Endothelial cell of umbilical vein (primary cell): Measurements from ENCODE around the gene ATRIP.

Experiments
- TF ChIP-seq, protein P1 (sequence below), 2 donors: IDR thresholded peaks; 1 replicate in 1 of 2; 2 replicates in 1 of 2; pipeline ENCODE4 v1.5.1; 2011; ENCODE audit warnings: low read length in 2 of 2, mild to moderate bottlenecking in 2 of 2, moderate library complexity in 2 of 2, control low read depth in 1 of 2, inconsistent platforms in 1 of 2, low read depth in 1 of 2; ENCODE audit not compliant: insufficient read depth in 1 of 2; ENCODE audit errors: extremely low read depth in 1 of 2
- TF ChIP-seq, protein P2 (sequence below): IDR thresholded peaks from 2 replicates; pipeline ENCODE4 v1.6.1; 2011; ENCODE audit not compliant: insufficient read depth, insufficient read length

DNA sequence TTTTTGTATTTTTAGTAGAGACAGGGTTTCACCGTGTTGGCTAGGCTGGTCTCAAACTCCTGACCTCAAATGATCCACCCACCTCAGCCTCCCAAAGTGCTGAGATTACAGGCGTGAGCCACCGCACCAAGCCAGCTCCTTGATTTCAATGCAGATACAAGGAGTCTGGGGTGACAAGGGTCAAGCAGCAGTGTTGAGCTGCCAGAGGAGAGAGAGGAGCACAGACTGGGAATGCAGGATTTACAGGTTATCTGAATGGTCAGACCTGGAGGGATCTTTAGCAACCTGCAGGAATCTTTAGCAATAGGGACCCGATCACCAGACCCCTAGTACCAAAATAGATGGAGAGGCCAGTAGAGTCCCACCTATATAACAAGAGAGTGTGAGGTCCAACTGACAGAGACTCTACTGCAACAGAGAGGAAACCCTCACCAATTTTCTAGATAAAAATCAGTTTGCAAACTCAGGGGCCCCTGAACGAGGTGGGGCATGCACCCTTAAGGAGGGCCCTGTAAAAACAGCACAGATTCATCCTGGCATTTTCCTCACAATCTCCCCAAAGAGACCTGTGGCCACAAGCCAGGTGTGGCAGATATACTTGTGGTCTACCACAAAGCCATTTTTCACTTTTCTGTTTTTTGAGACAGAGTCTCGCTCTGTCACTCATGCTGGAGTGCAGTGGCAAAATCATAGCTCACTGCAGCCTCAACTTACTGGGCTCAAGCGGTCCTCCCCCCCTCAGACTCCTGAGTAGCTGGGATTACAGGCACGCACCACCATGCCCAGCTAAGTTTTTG is 68.1 kb downstream of the ATRIP start:
- TF ChIP-seq, protein P1, sequence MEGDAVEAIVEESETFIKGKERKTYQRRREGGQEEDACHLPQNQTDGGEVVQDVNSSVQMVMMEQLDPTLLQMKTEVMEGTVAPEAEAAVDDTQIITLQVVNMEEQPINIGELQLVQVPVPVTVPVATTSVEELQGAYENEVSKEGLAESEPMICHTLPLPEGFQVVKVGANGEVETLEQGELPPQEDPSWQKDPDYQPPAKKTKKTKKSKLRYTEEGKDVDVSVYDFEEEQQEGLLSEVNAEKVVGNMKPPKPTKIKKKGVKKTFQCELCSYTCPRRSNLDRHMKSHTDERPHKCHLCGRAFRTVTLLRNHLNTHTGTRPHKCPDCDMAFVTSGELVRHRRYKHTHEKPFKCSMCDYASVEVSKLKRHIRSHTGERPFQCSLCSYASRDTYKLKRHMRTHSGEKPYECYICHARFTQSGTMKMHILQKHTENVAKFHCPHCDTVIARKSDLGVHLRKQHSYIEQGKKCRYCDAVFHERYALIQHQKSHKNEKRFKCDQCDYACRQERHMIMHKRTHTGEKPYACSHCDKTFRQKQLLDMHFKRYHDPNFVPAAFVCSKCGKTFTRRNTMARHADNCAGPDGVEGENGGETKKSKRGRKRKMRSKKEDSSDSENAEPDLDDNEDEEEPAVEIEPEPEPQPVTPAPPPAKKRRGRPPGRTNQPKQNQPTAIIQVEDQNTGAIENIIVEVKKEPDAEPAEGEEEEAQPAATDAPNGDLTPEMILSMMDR (IDR thresholded peaks at IDR 0.05; ENCODE audit: extremely low read depth in 1 of 2, insufficient read depth in 1 of 2, low read depth in 1 of 2, low read length in 2 of 2) = no peak
- TF ChIP-seq, protein P2, sequence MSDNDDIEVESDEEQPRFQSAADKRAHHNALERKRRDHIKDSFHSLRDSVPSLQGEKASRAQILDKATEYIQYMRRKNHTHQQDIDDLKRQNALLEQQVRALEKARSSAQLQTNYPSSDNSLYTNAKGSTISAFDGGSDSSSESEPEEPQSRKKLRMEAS = no peak
